ENCODE measurements around the gene UBTD2.

Gene UBTD2

GRCh38 chr5:172170251-172170701 lies 113.3 kb downstream of the UBTD2 start:
- TF ChIP-seq, protein P1, sequence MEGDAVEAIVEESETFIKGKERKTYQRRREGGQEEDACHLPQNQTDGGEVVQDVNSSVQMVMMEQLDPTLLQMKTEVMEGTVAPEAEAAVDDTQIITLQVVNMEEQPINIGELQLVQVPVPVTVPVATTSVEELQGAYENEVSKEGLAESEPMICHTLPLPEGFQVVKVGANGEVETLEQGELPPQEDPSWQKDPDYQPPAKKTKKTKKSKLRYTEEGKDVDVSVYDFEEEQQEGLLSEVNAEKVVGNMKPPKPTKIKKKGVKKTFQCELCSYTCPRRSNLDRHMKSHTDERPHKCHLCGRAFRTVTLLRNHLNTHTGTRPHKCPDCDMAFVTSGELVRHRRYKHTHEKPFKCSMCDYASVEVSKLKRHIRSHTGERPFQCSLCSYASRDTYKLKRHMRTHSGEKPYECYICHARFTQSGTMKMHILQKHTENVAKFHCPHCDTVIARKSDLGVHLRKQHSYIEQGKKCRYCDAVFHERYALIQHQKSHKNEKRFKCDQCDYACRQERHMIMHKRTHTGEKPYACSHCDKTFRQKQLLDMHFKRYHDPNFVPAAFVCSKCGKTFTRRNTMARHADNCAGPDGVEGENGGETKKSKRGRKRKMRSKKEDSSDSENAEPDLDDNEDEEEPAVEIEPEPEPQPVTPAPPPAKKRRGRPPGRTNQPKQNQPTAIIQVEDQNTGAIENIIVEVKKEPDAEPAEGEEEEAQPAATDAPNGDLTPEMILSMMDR (IDR thresholded peaks at IDR 0.05; ENCODE audit: control extremely low read depth, extremely low read depth, low read depth, missing control alignments) = no peak
- POLR2A ChIA-PET = no interaction called here
- DNase-seq (ENCODE audit: extremely low spot score) = no peak
- CTCF ChIA-PET = interaction anchor here (0.9 to 1.7 kb wide), 2 partner anchors 19 to 46 kb away, joined by 4 to 5 read pairs; no protein-coding TSS in a partner anchor

DNA sequence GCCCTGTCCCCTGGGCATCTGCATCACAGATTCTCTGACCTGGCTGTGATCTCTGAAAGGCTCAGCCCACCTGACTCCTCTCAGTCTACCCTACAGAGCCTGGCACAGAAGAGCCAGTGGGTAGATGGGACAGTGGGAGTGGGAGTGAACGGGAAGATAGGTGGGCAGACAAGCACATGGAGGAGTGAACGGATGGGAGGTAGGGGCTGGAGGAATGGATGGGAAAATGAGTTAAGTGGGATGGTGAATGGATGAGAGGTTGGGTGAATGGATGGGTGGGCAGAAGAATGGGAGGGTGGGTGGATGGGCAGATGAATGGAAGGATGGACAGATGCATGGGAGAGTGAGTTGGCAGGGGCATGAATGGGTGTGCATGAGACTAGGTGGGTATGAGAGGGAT lies 114.3 kb downstream of the UBTD2 start:
- CTCF ChIA-PET = interaction anchor here (1.2 to 1.5 kb wide), 2 partner anchors 9 to 63 kb away, joined by 3 read pairs; no protein-coding TSS in a partner anchor
- TF ChIP-seq, protein P1 (IDR thresholded peaks at IDR 0.05; ENCODE audit: control extremely low read depth, extremely low read depth, low read depth, missing control alignments) = no peak
- no peak for DNase-seq (ENCODE audit: extremely low spot score)
- POLR2A ChIA-PET = no interaction called here

- DNase-seq (ENCODE audit: extremely low spot score) = no peak
- ChIA-PET POLR2A (no interaction called here), CTCF (interaction anchor here (1.2 to 1.8 kb wide), 3 partner anchors 8 to 62 kb away, joined by 3 to 4 read pairs (median 3); no protein-coding TSS in a partner anchor)
- TF ChIP-seq, protein P1 (IDR thresholded peaks at IDR 0.05; ENCODE audit: control extremely low read depth, extremely low read depth, low read depth, missing control alignments) = no peak
Observed at GRCh38 chr5:172168311-172168710, 115.3 kb downstream of the UBTD2 start.

- TF ChIP-seq, protein P1 (IDR thresholded peaks at IDR 0.05; ENCODE audit: control extremely low read depth, extremely low read depth, low read depth, missing control alignments) = no peak
- POLR2A ChIA-PET = no interaction called here
- DNase-seq (ENCODE audit: extremely low spot score) = no peak
- CTCF ChIA-PET = interaction anchor here (1.8 kb wide), 1 partner anchor 18 kb away, joined by 4 read pairs; no protein-coding TSS in a partner anchor
Observed at GRCh38 chr5:172167895-172168294, 115.7 kb downstream of the UBTD2 start.

- TF ChIP-seq, protein P1 (IDR thresholded peaks at IDR 0.05; ENCODE audit: control extremely low read depth, extremely low read depth, low read depth, missing control alignments) = no peak
- POLR2A ChIA-PET = no interaction called here
- CTCF ChIA-PET = interaction anchor here (1.0 kb wide), 1 partner anchor 9 kb away, joined by 4 read pairs; no protein-coding TSS in a partner anchor
- DNase-seq (ENCODE audit: extremely low spot score) = no peak
Observed at GRCh38 chr5:172166030-172166826, 117.3 kb downstream of the UBTD2 start.

DNA sequence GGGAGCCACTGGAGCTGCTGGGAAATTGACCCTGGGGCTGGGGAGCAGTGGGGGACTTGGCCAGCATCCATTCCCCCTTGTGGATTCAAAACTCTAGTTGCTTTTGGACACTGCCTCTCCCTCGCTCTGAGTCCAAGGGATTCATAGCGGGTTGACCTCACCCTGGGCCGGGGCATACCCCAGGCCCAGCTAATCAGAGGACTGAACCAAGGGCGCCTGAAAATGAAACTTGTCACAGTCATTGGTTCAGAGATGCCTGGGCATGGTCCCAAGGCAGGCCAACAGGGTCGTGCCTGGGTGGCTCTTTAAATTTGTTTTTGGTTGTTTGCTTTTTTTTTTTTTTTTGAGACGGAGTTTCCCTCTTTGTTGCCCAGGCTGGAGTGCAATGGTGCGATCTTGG lies 118.1 kb downstream of the UBTD2 start:
- POLR2A ChIA-PET = interaction anchor here (0.6 to 0.7 kb wide), 2 partner anchors 7 to 52 kb away, joined by 3 to 6 read pairs; no protein-coding TSS in a partner anchor
- CTCF ChIA-PET = interaction anchor here (0.8 to 6.4 kb wide), 3 partner anchors 9 to 54 kb away, joined by 3 to 33 read pairs (median 3); no protein-coding TSS in a partner anchor
- TF ChIP-seq, protein P1 (IDR thresholded peaks at IDR 0.05; ENCODE audit: control extremely low read depth, extremely low read depth, low read depth, missing control alignments) = no peak
- no peak for DNase-seq (ENCODE audit: extremely low spot score)

All from GM10248 (cell line).